ENCODE measurements around the gene GDPGP1.
A peak's percentile ranks its signal among the peaks of the same experiment; 100 is the strongest.
"Not testable (repeated sequence)": the region's sequence is repeated elsewhere in the genome, so short reads cannot be mapped to it uniquely, and the experiment has no call there.

The GDPGP1 gene

DNA sequence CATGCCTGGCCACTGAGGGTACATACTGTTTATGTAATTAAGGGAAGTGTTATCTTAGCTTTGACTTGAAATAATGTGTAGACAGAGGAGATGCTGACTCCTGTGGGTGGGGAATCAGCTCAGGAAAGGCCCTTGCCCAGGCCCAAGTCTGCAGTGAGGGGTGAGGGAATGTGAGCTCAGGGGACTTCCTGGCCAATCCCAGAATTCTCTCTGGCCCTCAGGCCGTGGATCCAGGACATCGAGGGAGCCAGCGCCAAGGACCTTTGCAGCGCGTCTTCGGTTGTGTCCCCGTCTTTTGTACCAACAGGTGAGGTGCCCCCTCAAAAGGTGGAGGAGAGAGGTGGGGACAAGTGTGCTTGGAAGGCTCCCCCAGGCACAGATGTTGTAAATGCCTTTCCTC lies 6.7 kb upstream of the GDPGP1 start:
- DNase-seq: no peak

DNA sequence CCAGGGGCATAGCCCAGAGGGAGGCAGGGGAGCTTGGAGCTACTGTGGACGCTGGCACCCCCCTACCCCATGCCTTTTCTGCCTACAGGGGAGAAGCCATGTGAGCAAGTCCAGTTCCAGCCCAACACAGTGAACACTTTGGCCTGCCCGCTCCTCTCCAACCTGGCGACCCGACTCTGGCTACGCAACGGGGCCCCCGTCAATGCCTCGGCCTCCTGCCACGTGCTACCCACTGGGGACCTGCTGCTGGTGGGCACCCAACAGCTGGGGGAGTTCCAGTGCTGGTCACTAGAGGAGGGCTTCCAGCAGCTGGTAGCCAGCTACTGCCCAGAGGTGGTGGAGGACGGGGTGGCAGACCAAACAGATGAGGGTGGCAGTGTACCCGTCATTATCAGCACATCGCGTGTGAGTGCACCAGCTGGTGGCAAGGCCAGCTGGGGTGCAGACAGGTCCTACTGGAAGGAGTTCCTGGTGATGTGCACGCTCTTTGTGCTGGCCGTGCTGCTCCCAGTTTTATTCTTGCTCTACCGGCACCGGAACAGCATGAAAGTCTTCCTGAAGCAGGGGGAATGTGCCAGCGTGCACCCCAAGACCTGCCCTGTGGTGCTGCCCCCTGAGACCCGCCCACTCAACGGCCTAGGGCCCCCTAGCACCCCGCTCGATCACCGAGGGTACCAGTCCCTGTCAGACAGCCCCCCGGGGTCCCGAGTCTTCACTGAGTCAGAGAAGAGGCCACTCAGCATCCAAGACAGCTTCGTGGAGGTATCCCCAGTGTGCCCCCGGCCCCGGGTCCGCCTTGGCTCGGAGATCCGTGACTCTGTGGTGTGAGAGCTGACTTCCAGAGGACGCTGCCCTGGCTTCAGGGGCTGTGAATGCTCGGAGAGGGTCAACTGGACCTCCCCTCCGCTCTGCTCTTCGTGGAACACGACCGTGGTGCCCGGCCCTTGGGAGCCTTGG lies 5.9 kb upstream of the GDPGP1 start:
- DNase-seq: no peak

DNA sequence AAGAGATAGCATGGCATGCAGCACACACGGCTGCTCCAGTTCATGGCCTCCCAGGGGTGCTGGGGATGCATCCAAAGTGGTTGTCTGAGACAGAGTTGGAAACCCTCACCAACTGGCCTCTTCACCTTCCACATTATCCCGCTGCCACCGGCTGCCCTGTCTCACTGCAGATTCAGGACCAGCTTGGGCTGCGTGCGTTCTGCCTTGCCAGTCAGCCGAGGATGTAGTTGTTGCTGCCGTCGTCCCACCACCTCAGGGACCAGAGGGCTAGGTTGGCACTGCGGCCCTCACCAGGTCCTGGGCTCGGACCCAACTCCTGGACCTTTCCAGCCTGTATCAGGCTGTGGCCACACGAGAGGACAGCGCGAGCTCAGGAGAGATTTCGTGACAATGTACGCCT lies 5.0 kb upstream of the GDPGP1 start:
- no peak for DNase-seq

DNA sequence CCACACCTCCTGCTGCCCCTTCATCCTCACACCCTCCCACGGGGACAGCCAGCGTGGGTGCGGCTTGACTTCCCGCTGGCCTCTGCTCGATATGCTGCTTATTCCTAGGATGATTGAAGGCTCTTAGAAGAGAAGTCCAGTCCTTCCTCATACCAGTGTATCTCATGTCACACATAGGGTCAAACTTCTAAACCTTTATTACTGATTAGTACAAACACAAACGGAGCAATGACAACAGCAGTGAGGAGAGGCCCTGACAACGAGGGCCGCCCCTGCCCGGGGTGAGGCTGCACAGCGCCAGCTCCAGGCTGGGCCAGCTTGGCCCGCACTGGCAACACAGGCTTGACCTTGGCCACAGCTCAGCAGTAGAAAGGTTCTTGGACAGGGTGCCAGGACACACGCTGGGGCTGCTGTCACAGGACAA lies 3.9 kb upstream of the GDPGP1 start:
- no peak for DNase-seq

DNA sequence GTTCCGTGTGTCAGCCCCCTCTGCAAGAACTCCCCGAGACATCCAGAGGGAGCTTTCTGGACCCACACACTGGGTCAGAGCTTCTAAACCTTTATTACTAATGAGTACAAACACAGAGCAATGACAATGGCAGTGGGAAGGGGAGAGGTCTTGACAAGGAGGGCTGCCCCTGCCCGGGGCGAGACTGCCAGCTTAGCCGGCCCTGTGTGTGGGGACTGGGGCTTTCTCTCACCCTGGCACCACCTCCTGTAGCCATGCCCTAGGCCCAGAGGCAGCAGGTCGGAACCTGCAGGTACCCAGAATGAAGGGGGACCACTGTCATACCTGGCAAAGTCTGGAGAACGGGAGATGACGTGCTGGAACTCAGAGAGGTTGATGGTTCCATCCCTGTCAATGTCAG lies 3.4 kb upstream of the GDPGP1 start:
- DNase-seq: no peak

DNA sequence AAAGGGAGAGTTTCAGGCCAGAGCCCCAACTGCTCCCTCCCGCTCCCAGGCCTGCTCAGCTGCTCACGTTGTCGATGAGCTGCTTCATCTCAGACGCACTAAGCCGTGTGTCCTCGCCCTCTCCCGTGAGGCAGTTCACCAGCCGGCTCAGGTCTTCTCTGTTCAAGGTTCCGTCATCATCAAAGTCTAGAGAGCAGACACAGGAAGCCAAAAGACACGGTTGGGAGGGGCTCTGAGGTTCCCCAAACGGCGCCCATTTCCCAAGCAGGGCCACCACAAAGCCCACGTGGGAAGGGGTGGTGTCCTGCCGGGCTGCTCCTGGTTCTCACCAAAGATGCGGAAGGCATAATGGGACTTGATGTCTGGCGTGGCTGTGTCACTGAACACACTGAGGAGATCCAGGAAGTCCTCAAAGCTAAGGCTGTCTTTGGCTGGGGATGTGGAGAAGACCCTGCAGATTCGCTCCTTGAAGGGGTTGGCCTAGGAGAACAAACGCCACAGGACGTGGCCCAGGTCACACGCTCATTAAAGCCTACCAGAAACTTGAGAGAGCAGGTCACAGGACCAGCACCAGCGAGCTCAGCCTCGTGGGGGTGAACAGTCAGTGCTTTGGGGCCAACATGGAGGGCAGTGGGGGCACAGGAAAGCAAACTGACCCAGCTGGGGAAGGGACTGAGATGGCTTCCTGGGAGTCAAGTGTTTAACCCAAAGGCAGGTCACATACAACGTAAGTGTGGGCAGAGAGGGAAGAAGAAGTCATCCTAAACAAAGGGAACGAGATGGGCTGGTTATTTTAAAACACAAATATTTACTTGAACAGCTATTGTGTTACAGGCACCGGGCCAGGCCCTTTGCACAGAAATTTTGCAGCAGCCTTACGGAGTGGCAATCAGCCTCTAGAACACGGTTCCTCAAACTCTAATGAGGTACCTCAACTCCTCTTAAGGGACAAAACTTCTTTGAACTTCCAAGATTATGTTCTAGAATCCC lies 2.7 kb upstream of the GDPGP1 start:
- no peak for DNase-seq

DNA sequence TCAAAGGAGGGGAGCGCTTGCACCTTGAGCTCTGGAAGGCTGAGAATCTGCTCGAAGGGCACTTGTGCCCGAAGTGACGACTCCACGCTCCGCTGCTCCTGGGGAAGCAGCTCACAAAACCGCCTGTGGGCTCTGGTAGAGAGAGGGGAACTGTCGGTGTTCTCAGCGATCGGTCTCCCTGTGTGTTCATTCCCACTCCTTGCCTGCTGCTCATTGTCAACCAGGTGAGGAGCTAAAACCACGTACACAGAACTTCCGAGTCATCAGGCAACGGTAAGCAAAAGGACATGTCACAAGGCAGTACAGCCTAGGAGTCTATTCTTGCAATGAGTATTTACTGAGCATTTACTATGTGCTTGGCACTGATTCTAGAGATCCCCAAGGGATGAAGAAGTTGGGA lies 1.8 kb upstream of the GDPGP1 start:
- DNase-seq: no peak

DNA sequence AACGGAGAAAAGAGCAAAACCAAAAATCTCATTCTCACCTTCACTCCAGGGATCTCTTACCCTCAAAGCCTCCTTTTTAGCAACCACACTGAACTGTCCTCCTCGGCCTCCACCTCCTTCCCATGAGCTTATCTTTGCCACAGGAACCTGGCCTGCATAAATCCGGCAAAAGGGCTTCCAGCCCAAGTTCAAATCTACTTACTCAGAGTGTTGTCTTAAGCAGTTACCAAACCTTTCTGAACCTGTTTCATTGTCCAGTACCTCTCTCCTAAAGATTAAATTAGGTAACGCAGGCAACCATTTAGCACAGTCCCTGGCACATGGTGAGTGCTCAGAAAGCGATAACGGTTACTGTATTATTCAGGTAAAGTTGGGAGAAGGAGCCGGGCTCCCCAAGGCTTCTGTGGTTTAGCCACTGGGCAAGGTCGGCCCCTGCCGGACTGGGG lies 1.0 kb upstream of the GDPGP1 start:
- DNase-seq: no peak

DNA sequence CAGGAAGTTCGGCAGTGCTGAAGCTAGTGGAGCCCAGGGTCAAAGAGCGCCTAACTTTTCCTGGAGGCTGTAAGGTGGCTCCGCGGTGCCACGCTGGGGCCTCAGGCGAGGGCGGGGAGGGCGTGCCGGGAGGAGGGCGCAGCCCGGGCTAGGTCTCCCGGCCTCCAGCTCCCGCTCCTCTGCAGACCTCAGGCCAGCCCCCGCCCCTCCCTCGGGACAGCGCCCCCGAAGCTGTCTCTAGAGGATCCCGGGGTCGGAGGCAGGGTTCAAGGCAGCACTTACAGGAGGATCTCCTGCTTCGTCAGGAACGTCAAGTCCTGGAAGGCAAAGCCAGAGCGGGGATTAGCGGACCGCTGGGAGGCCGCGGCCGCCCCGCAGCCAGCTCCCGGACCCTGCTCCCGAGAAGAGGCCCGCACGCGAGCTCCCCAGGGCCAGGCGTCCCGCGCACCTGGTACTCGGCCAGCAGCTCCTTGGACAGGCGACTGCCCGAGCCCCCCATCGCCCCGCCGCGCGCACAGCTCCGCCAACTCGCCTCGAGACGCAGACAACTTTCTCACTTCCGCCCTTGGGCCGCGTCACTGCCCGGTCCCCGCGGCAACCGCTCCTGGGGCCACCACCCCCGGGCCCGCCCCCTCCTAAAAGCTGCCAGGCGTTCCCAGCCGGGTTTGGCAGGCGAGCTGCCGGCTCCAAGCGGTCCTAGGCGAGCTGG lies 468 bp upstream of the GDPGP1 start, which contains the start of gene CIB1:
TSS of gene CIB1 (minus strand) at position 555 of the 709 bp plus-strand sequence. CDS start at position 499, 56 bp downstream.
- peak; percentile 72 for DNase-seq

DNA sequence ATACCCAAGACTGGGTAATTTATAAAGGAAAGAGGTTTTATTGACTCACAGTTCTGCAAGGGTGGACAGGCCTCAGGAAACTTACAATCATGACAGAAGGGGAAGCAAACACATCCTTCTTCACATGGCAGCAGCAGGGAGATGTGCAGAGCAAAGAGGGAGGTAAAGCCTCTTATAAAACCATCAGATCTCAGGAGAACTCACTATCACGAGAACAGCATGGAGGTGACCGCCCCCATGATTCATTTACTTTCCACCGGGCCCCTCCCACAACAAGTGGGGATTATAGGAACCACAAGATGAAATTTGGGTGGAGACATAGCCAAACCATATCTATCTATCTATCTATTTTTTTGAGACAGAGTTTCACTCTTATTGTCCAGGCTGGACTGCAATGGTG lies 5.4 kb downstream of the GDPGP1 start:
- DNase-seq: no peak

DNA sequence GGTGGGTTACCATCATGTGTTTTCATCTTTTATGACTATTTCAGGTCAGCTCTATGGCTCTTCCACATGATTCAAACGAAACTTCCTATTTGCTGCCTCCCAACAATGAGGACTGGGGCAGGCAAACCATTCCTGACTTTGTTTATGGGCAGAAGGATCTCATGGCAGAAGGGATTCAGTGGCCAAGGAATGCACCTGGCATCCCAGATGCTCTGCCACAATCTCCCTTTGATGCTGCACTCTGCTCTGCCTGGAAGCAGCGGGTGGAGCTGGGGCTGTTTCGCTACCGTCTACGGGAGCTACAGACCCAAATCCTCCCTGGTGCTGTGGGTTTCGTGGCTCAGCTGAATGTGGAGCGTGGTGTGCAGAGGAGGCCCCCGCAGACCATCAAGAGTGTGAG lies 6.8 kb downstream of the GDPGP1 start:
- DNase-seq: no peak

DNA sequence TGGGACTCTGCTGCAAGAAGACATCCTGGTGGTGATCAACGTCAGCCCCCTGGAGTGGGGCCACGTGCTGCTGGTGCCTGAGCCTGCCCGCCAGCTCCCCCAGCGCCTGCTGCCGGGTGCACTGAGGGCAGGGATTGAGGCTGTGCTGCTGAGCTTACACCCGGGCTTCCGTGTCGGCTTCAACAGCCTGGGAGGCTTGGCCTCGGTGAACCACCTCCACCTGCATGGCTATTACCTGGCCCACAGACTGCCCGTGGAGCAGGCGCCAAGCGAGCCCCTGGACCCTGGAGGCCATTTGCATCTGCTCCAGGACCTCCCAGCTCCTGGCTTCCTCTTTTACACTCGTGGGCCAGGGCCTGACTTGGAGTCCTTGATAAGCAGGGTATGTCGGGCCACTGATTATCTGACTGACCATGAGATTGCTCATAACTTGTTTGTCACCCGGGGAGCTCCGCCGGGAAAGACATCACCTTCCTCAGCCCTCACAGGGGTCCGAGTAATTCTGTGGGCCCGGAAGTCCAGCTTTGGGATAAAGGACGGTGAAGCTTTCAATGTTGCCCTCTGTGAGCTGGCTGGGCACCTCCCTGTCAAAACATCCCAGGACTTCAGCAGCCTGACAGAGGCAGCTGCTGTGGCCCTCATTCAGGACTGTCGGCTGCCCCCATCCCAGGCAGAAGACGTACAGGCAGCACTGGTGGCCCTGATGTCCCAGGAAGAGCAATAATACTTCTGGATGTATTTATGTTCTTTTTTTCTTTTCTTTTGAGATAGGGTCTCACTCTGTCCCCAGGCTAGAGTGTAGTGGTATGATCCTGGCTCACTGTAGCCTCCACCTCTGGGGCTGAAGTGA lies 7.6 kb downstream of the GDPGP1 start:
- DNase-seq: peak; percentile 3

DNA sequence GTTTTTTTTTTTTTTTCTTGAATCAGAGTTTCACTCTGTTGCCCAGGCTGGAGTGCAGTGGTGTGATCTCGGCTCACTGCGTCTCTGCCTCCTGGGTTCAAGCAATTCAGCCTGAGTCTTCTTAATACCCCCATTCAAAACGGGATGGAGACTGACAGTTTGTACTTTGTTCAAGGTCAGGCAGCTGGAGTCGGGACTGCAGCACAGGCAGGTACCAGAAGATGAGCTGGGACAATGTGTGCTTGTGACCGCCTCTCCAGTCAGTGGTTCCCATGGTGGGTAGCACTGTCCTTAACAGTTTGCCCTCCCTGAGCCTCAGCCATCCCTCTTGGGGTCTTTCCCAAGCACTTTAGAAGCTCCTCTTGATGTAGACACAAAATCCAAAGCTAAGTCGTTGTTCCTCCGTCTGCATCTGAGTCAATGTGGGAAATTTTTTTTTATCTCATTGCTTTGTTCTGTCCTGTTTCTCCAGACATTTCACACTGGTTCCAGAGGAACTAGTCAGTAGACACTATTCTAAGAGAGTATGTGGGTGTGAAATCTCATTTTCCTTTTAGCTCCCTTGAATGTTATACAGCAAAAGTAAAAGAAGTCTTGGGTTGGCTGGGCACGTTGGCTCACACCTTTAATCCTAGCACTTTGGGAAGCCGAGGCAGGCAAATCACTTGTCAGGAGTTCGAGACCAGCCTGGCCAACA lies 10.1 kb downstream of the GDPGP1 start:
- DNase-seq: no peak

DNA sequence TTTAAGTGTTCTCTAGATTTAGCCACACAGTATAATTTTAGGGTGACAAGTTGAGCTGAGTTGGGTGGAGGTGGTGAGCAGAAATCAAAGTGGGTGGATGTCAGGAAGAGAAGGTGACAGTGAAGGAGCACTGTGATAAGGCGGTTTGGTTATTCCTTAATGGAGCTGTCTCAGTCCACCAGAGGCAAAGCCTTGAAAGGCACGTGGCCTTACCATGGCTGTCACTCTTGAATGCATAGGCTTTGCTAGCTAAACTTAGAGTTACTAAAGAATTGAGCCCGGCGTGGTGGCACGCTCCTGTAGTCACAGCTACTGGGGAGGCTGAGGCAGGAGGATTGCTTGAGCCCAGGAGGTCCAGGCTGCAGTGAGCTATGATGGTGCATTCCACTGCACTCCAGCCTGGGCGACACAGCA lies 14.8 kb downstream of the GDPGP1 start:
- DNase-seq: no peak

DNA sequence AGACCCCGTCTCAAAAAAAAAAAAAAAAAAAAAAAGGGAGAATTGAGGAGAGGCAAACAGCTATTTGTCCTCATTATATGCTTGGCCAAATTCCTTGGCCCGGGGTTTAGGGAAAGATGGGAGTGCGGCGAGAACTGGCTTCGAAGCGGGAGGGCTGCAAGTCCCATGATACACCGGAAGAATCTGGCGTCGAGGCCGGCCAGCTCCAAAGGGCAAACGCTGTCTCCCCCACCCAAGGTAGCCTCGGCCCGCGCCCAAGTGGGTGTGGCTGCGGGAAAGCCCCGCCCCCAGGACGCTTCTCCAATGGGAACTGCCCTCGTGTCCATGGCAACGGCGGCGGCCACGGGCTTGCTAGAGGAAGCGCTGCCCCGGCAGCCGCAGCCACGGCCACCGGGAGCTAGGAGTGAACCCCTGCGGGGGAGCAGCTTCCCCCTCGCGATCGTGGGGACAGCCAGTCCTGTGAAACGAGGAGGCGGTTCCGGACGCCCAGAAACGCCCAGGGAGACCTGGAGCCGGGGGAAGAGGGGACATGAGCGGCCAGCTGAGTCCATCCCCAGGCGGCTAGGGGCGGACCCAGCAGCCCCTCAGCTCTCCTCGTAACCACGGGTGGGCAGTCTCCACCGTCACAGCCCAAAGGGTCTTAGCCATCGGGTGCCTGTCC lies 15.3 kb downstream of the GDPGP1 start, which contains the start of gene TTLL13:
TSS of gene TTLL13 (plus strand) at position 354 of the 661 bp plus-strand sequence. CDS start 1,075 bp downstream, outside the sequence.
- no peak for DNase-seq

DNA sequence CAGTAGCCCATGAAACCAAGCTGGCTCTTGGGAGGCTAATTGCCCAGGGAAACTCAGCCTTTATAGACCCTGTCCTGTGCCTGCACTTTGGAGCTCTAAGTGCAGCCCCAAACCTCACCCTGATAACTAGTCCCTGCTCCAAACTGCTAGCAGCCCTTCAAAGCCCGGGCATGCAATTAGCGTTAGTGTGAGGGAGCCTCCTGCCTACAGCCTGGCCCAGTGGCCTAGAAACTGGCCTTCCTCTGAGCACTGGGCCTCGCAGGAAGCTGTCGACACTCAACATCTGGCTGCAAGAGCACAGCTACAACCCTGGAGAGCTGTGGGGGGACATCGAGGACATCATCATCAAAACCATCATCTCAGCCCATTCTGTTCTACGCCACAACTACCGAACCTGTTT lies 23.8 kb downstream of the GDPGP1 start:
- no peak for DNase-seq

DNA sequence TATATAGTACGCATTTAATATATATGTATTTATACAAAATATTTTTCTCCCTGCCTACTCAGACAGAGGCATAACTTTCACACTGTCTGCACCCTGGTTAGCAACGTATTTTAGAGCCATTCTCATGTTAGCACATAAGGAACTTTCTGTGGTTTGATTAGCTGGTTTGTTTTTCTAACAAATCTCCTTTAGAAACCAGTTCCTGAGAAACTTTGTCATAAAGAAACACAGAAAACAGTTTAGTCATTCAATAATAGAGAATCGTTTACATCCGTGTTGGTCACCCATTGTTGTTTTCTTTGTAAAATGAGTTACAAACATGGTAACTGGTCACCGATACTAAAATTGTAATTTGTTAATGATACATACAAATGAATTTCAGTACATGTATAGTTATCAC lies 25.5 kb downstream of the GDPGP1 start:
- no peak for DNase-seq

DNA sequence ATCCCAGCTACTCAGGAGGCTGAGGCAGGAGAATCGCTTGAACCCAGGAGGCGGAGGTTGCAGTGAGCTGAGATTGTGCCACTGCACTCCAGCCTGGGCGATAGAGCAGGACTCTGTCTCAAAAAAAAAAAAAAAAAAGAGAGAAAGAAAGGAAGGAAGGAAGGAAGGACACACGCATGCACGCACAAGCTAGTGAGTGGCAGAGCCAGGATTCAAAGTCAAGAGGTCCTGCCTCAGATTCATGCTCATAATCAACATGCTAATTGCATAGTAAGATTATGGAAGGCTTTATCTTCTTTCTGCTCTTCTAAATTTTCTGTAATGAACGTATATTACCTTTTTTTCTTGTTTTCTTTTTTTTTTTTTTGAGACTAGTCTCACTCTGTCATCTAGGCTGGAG lies 26.7 kb downstream of the GDPGP1 start:
- DNase-seq: not testable (repeated sequence)

DNA sequence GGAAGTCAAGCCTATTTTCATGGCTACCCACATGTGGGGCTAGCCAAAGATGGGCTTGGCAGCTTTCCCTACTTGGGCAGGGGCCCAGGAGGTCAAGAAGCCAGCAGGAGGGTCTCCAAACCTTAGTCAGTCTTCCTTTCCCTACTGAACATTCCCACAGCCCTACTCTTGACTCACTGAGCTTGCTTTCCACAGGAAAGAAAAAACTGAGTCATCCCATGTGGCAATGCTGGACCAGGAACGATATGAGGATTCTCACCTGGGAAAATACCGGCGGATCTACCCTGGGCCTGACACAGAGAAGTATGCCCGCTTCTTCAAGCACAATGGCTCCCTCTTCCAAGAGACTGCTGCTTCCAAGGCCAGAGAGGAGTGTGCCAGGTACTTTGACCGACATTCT lies 27.8 kb downstream of the GDPGP1 start:
- no peak for DNase-seq

DNA sequence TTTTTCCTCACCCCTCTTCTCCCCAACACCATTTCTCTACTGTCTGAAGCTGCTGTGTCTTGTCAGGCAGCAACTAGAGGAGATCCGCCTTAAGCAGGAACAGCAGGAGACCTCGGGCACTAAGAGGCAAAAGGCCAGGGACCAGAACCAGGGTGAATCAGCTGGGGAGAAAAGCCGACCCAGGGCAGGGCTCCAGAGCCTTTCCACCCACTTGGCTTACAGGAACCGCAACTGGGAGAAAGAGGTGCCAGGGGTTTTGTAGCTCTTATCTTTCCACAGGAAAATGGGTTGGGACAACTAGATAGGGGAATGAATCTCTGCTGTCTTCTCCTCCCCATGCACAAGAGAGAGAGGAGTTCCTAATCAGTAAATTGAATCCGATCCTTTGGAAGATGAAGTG lies 28.4 kb downstream of the GDPGP1 start:
- no peak for DNase-seq

All from NCI-H1694 treated with DMSO at 0.1 percent for 48 hours (cell line).